GM19455 (cell line): ENCODE results near the gene TAF5L.
"Not testable (repeated sequence)": the region's sequence is repeated elsewhere in the genome, so short reads cannot be mapped to it uniquely, and the experiment has no call there.

Experiments
- ATAC-seq: cut with Tn5 transposase; IDR thresholded peaks from one replicate; pipeline ENCODE4 v1.9.1; 2021; ENCODE audit not compliant: unreplicated experiment

TAF5L gene

DNA sequence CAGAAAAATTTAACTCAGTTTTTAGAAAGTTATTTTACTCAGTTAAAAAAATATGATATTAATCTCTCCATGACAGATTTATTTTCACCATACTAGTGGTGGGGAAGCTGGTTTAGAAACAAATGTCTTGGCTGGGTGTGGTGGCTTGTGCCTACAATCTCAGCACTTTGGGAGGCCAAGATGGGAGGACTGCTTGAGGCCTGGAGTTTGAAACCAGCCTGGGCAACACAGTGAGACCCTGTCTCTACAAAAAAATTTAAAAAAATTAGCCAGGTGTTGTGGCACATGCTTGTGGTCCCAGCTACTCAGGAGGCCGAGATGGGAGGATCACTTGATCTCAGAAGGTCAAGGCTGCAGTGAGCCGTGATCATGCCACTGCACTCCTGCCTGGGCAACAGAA, 17.3 kb downstream of the TAF5L start:
- ATAC-seq = no peak

DNA sequence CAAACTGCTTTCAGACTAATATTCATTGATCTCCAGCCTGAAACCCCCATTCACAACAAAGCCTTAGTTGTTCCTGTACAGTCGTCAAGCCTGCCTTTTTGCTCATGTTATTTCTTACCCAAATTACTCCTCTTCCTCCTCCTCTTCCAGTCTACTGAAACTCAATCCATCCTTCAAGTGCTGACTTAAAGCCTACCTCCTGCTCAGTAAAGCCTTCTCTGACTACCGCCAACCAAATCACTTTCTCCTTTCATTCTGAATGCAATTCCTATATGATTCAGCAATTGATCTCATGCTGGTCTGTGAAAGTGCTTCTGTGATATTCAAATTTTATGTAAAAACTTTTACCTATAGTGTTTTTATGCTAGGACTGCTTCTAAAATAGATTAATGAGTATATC, 18.6 kb downstream of the TAF5L start:
- no peak for ATAC-seq

- ATAC-seq = no peak
Measured at GRCh38 chr1:229603371-229604005, 22.4 kb downstream of the TAF5L start.

- ATAC-seq = no peak
Measured at GRCh38 chr1:229600229-229600628, 25.7 kb downstream of the TAF5L start.

DNA sequence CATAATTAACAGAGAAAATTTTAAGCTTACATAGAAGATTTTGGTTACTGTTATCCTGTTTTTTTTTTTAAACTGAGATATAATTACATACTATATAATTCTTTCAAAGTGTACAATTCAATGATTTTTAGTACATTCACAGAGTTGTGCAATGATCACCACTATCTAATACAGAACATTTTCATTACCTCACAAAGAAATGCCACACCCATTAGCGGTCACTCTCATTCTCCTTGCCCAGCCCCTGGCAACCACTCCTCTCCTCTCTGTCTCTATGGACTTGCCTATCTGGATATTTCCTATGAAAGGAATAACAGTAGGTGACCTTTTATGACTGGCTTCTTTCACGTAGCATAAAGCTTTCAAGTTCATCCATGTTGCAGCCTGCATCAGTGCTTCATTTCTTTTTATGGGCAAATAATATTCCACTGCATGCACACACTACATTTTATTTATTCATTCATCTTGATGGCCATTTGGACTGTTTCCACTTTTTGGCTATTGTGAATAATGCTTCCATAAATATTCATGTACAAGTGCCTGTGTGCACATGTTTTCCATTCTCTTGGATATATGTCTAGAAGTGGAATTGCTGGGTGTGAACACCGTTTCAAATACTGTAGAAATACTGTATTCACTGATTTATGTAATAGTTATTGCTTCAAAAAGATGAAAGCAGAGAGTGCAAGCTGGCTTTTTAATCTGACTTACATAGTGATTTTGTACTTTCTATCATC, 26.5 kb downstream of the TAF5L start:
- no peak for ATAC-seq

DNA sequence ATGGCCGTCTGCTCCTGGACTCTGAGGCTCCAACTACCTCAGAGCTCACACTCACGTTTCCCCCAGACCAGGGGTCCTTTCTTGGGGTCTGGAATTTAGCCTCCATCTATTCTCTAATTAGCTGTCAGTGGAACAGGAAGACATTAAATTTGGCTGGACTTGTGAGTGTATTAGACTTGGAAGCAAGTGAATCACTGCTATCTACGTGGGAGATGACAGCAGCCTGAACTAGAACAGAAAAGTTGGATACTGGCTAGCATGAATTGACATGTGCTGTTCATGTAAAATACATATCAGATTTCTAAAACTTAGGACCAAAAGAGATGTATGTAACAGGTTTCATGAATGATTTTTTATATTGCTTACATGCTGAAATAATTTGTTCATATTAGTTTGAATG, 28.0 kb downstream of the TAF5L start:
- ATAC-seq = no peak

GRCh38 chr1:229596925-229597699, 28.8 kb downstream of the TAF5L start:
- ATAC-seq = no peak

- ATAC-seq = not testable (repeated sequence)
Measured at GRCh38 chr1:229595876-229596275, 30.0 kb downstream of the TAF5L start.

DNA sequence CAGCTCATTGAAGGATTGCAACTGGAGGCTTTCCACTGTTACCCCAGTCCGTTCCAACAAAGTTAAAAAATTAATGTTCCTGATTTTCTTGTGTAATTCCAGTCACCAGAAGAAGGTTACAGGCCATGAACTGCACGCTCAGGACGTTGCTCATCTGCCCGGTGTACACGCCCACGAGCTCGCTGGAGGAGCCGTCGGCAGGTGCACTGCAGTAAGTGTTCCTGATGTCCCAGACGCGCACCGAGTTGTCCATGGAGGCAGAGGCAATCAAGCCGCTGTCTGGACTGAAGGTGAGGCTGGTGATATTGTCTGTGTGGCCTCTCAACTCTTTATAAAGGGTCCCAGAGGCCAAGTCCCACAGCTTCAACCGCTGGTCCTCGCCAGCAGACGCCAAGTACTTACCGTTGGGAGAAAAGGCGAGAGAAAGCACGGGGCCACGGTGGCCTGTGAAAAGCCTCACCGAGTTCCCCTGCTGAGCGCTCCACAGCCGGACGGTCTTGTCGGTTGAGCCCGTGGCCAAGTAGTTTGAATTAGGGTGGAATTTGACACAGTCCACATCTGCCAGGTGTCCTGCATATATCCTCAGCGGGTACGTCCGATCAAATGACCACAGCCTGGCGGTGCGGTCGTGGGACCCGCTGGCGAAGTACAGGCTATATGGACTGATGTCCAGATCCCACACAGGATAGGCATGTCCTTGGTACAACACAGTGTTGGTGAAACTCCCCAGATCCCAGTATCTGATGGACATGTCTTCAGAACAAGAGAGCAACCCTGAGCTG, 31.5 kb downstream of the TAF5L start:
- no peak for ATAC-seq

GRCh38 chr1:229593800-229594199, 32.1 kb downstream of the TAF5L start:
- no peak for ATAC-seq

- no peak for ATAC-seq
Measured at GRCh38 chr1:229590119-229590518, 35.8 kb downstream of the TAF5L start.

- no peak for ATAC-seq
Measured at GRCh38 chr1:229585338-229585737, 40.6 kb downstream of the TAF5L start.

- no peak for ATAC-seq
Measured at GRCh38 chr1:229582715-229583114, 43.2 kb downstream of the TAF5L start.

GRCh38 chr1:229582011-229582694, 43.8 kb downstream of the TAF5L start:
- ATAC-seq = no peak

- ATAC-seq = no peak
Measured at GRCh38 chr1:229581485-229581884, 44.4 kb downstream of the TAF5L start.

GRCh38 chr1:229579059-229579673, 46.8 kb downstream of the TAF5L start:
- no peak for ATAC-seq

GRCh38 chr1:229578168-229579058, 47.5 kb downstream of the TAF5L start:
- no peak for ATAC-seq

GRCh38 chr1:229574679-229575442, 51.1 kb downstream of the TAF5L start:
- no peak for ATAC-seq
